WI38 (cell line): ENCODE data around the gene LSM4.

ENCODE experiments used
- H3K4me3 ChIP-seq: 2 replicates; pipeline ENCODE4 v1.5.1; 2011; ENCODE audit warnings: low read depth, mild to moderate bottlenecking, control low read depth, low read length
- CTCF ChIP-seq: IDR thresholded peaks from 2 replicates; pipeline ENCODE4 v1.5.1; 2012; ENCODE audit warnings: low read depth, mild to moderate bottlenecking, control low read depth, low read length

The LSM4 gene

GRCh38 chr19:18348171-18348570, 25.3 kb upstream of the LSM4 start:
- H3K4me3 ChIP-seq = no peak overlapping the region
- TF ChIP-seq CTCF = no peak

GRCh38 chr19:18346091-18346490, 23.2 kb upstream of the LSM4 start:
- no peak for TF ChIP-seq CTCF

GRCh38 chr19:18345296-18345695, 22.4 kb upstream of the LSM4 start:
- no peak overlapping the region for H3K4me3 ChIP-seq
- TF ChIP-seq CTCF = no peak

More at GRCh38 chr19:18346091-18346490, 23.2 kb upstream of the LSM4 start:
- no peak overlapping the region for H3K4me3 ChIP-seq

- H3K4me3 ChIP-seq = no peak overlapping the region
- TF ChIP-seq CTCF = no peak
Measured at GRCh38 chr19:18344582-18344950, 21.7 kb upstream of the LSM4 start.

- TF ChIP-seq CTCF = no peak
- H3K4me3 ChIP-seq = no peak overlapping the region
Measured at GRCh38 chr19:18342090-18342632, 19.3 kb upstream of the LSM4 start.

- H3K4me3 ChIP-seq = peak overlapping the region; percentile 84
- TF ChIP-seq CTCF = no peak
Measured at GRCh38 chr19:18340990-18341868, 18.4 kb upstream of the LSM4 start.

- peak within 1 kb of the TSS; percentile 84 for H3K4me3 ChIP-seq
- TF ChIP-seq CTCF = no peak
Measured at GRCh38 chr19:18340190-18340989, 17.5 kb upstream of the LSM4 start, which contains the start of gene PGPEP1. TSS of gene PGPEP1 (plus strand) at chr19:18340598. CDS start at chr19:18340682, 84 bp downstream.
